Mononuclear cell (primary cell): ENCODE data around the gene PSG3. TPM values are rescaled to one million over a fixed set of nuclear protein-coding genes. Genes with fewer than 3 reads are reported as not detected.
"Not testable (repeated sequence)": the region's sequence is repeated elsewhere in the genome, so short reads cannot be mapped to it uniquely, and the experiment has no call there.

Experiments used
- H3K27me3 ChIP-seq: 2 replicates; pipeline ENCODE4 v1.6.0; 2011; ENCODE audit warnings: low read length, control low read depth; ENCODE audit not compliant: insufficient read depth
- H3K4me1 ChIP-seq: 2 replicates; pipeline ENCODE4 v1.5.1; 2011; ENCODE audit warnings: mild to moderate bottlenecking, low read length, control low read depth; ENCODE audit not compliant: insufficient read depth
- H3K4me3 ChIP-seq: 2 replicates; pipeline ENCODE4 v1.5.1; 2011; ENCODE audit warnings: mild to moderate bottlenecking, low read length, moderate library complexity
- H3K9me3 ChIP-seq: 2 replicates; pipeline ENCODE4 v1.5.1; 2011; ENCODE audit warnings: low read depth, mild to moderate bottlenecking, control low read depth, low read length
- total RNA-seq: library from RNA; depleted of rRNA; stranded (reverse); fragments of >200 nt; gene quantifications from one replicate; pipeline ENCODE4 v1.2.3, GENCODE V29; 2012

PSG3 gene
- total RNA-seq, 1 donor = 0.10 TPM

GRCh38 chr19:42737581-42738011 lies 2.7 kb downstream of the PSG3 start:
- not testable (repeated sequence) for H3K4me3 ChIP-seq, H3K4me1 ChIP-seq, H3K27me3 ChIP-seq, H3K9me3 ChIP-seq

GRCh38 chr19:42728341-42728740 lies 11.9 kb downstream of the PSG3 start:
- H3K4me3 ChIP-seq, H3K27me3 ChIP-seq, H3K9me3 ChIP-seq, H3K4me1 ChIP-seq: not testable (repeated sequence)

- not testable (repeated sequence) for H3K27me3 ChIP-seq, H3K9me3 ChIP-seq, H3K4me3 ChIP-seq, H3K4me1 ChIP-seq
These were observed 26.3 kb downstream of the PSG3 start for GRCh38 chr19:42714000-42714399.

GRCh38 chr19:42712753-42713152 lies 27.5 kb downstream of the PSG3 start:
- H3K9me3 ChIP-seq, H3K4me3 ChIP-seq, H3K4me1 ChIP-seq, H3K27me3 ChIP-seq: not testable (repeated sequence)

GRCh38 chr19:42710986-42711385 lies 29.3 kb downstream of the PSG3 start:
- H3K4me1 ChIP-seq, H3K4me3 ChIP-seq, H3K9me3 ChIP-seq, H3K27me3 ChIP-seq: not testable (repeated sequence)

- Histone ChIP-seq H3K4me3 (no peak overlapping the region), H3K9me3 (no peaks in the 10 kb centered on the region), H3K27me3 (peaks cover 17% of the 10 kb centered on the region), H3K4me1 (no peaks in the 10 kb centered on the region)
These were observed 42.4 kb downstream of the PSG3 start for GRCh38 chr19:42697884-42698283.

GRCh38 chr19:42695811-42696503 lies 44.3 kb downstream of the PSG3 start:
- Histone ChIP-seq H3K4me3 (no peak overlapping the region), H3K27me3 (peaks cover 17% of the 10 kb centered on the region), H3K9me3 (no peaks in the 10 kb centered on the region), H3K4me1 (no peaks in the 10 kb centered on the region)

- H3K27me3 ChIP-seq = peaks cover 16% of the 10 kb centered on the region
- no peaks in the 10 kb centered on the region for H3K4me1 ChIP-seq
- no peaks in the 10 kb centered on the region for H3K9me3 ChIP-seq
These were observed 46.4 kb downstream of the PSG3 start for GRCh38 chr19:42693760-42694350.

GRCh38 chr19:42683917-42684513 lies 56.3 kb downstream of the PSG3 start:
- no peaks in the 10 kb centered on the region for H3K27me3 ChIP-seq
- peaks cover 16% of the 10 kb centered on the region for H3K9me3 ChIP-seq
- H3K4me1 ChIP-seq = no peaks in the 10 kb centered on the region
- no peak overlapping the region for H3K4me3 ChIP-seq

More at GRCh38 chr19:42693760-42694350, 46.4 kb downstream of the PSG3 start:
- no peak overlapping the region for H3K4me3 ChIP-seq

GRCh38 chr19:42676326-42676725 lies 64.0 kb downstream of the PSG3 start:
- H3K4me3 ChIP-seq, H3K27me3 ChIP-seq: not testable (repeated sequence)

GRCh38 chr19:42674549-42674948 lies 65.7 kb downstream of the PSG3 start:
- not testable (repeated sequence) for H3K27me3 ChIP-seq, H3K9me3 ChIP-seq, H3K4me1 ChIP-seq, H3K4me3 ChIP-seq

More at GRCh38 chr19:42676326-42676725, 64.0 kb downstream of the PSG3 start:
- H3K9me3 ChIP-seq, H3K4me1 ChIP-seq: not testable (repeated sequence)

Other genes with a start within 250 kb of the PSG3 start
- gene CEACAM1, start 212.0 kb downstream of the PSG3 start, total RNA-seq = 1.9 TPM
- gene CEACAM8, start 145.6 kb downstream of the PSG3 start, total RNA-seq = not detected
- not detected for gene PSG8, start 25.2 kb upstream of the PSG3 start, total RNA-seq
- gene PSG1, start 139.2 kb upstream of the PSG3 start, total RNA-seq = not detected
- not detected for gene PSG6, start 177.4 kb upstream of the PSG3 start, total RNA-seq
- gene PSG7, start 196.7 kb upstream of the PSG3 start, total RNA-seq = 0.10 TPM